SK-N-SH (cell line): ENCODE data around the gene FLRT1. TPM values are rescaled to one million over a fixed set of nuclear protein-coding genes. Genes with fewer than 3 reads are reported as not detected.

ENCODE experiments used
- CTCF ChIA-PET: fragments of 300-600, 350-600 bp; formaldehyde crosslinking; extraction: SDS; loops from one replicate; lab custom pipeline; 2021; lab: Yijun Ruan, JAX
- POLR2A ChIA-PET: fragments of 350-600 bp; sonication (Branson Sonifier 250); formaldehyde crosslinking; extraction: SDS; loops from one replicate; lab custom pipeline; 2020; ENCODE audit warnings: antibody characterized with exemption, inconsistent platforms; lab: Yijun Ruan, JAX
- DNase-seq: peaks from one replicate; pipeline ENCODE4 v3.0.0; 2012
- H2AFZ ChIP-seq: fragments of 200-600 bp; sonication (generic); 2 replicates; pipeline ENCODE4 v1.8.1; 2016; ENCODE audit warnings: antibody characterized with exemption, mild to moderate bottlenecking, low read depth
- H3F3A ChIP-seq: fragments of 200-600 bp; sonication (generic); replicated peaks from 2 replicates; pipeline ENCODE3; 2016; ENCODE audit warnings: antibody characterized with exemption, mild to moderate bottlenecking; ENCODE audit not compliant: insufficient read depth
- H3K27ac ChIP-seq, 2 experiments: fragments of 200-500 bp in 1 of 2; fragments of 200-600 bp in 1 of 2; sonication (Bioruptor generic) in 1 of 2; sonication (generic), shearing (Covaris generic) in 1 of 2; 2 replicates each; pipeline versions ENCODE4 v1.5.1 to v1.6.1; 2014 to 2016; ENCODE audit warnings: low read depth in 2 of 2, inconsistent platforms in 1 of 2, low read length in 1 of 2, mild to moderate bottlenecking in 1 of 2, mixed read lengths in 1 of 2
- H3K27me3 ChIP-seq: fragments of 200-600 bp; sonication (generic), shearing (Covaris generic); 2 replicates; pipeline ENCODE4 v1.6.1; 2016; ENCODE audit warnings: mixed run types; ENCODE audit not compliant: insufficient read depth
- H3K36me3 ChIP-seq, 2 experiments: fragments of 200-500 bp in 1 of 2; fragments of 200-600 bp in 1 of 2; sonication (Bioruptor generic) in 1 of 2; sonication (generic) in 1 of 2; replicated peaks in 1 of 2; 2 replicates each; pipeline versions ENCODE3 to v1.5.1; 2014 to 2016; ENCODE audit warnings: low read length in 1 of 2, mild to moderate bottlenecking in 1 of 2; ENCODE audit not compliant: insufficient read depth in 2 of 2, control insufficient read depth in 1 of 2
- H3K4me1 ChIP-seq, 2 experiments: fragments of 200-500 bp in 1 of 2; fragments of 200-600 bp in 1 of 2; sonication (Bioruptor generic) in 1 of 2; sonication (generic), shearing (Covaris generic) in 1 of 2; 2 replicates each; pipeline versions ENCODE4 v1.5.1 to v1.6.1; 2014 to 2016; ENCODE audit warnings: low read depth in 1 of 2, low read length in 1 of 2, mixed run types in 1 of 2; ENCODE audit not compliant: insufficient read depth in 2 of 2, control insufficient read depth in 1 of 2
- H3K4me2 ChIP-seq: fragments of 200-600 bp; sonication (generic), shearing (Covaris generic); 2 replicates; pipeline ENCODE4 v1.6.1; 2017; ENCODE audit warnings: mixed run types
- H3K4me3 ChIP-seq, 2 experiments: fragments of 200-500 bp in 1 of 2; fragments of 200-600 bp in 1 of 2; sonication (Bioruptor generic) in 1 of 2; sonication (generic), shearing (Covaris generic) in 1 of 2; 2 replicates each; pipeline versions ENCODE4 v1.5.1 to v1.8.1; 2014 to 2016; ENCODE audit warnings: low read depth in 2 of 2, inconsistent platforms in 1 of 2, low read length in 1 of 2, mild to moderate bottlenecking in 1 of 2, mixed read lengths in 1 of 2, moderate library complexity in 1 of 2
- H3K79me2 ChIP-seq: fragments of 200-600 bp; sonication (generic); 2 replicates; pipeline ENCODE4 v1.8.1; 2017; ENCODE audit warnings: mild to moderate bottlenecking; ENCODE audit not compliant: insufficient read depth
- H3K9ac ChIP-seq: fragments of 200-600 bp; sonication (generic); 2 replicates; pipeline ENCODE4 v1.6.1; 2017; ENCODE audit warnings: mixed run types
- H3K9me2 ChIP-seq: fragments of 200-600 bp; sonication (generic); 2 replicates; pipeline ENCODE4 v1.6.1; 2017; ENCODE audit warnings: mixed run types
- H3K9me3 ChIP-seq: fragments of 200-600 bp; sonication (generic); 2 replicates; pipeline ENCODE4 v1.6.1; 2017; ENCODE audit warnings: mixed run types, mild to moderate bottlenecking, moderate library complexity
- H4K20me1 ChIP-seq: fragments of 200-600 bp; sonication (generic); 2 replicates; pipeline ENCODE4 v1.6.1; 2017; ENCODE audit warnings: mild to moderate bottlenecking, mixed run types; ENCODE audit not compliant: insufficient read depth
- ELF1 ChIP-seq: IDR thresholded peaks from 2 replicates; pipeline ENCODE4 v1.4.0; 2012
- EP300 ChIP-seq, 2 experiments: IDR thresholded peaks; 2 replicates each; pipeline versions ENCODE4 v1.4.0 to v1.6.1; 2012; ENCODE audit warnings: borderline replicate concordance in 1 of 2, low read depth in 1 of 2, low read length in 1 of 2
- FOSL2 ChIP-seq: IDR thresholded peaks from 2 replicates; pipeline ENCODE4 v1.4.0; 2012; ENCODE audit warnings: low read depth, mild to moderate bottlenecking, moderate library complexity, borderline replicate concordance
- FOXM1 ChIP-seq: IDR thresholded peaks from 2 replicates; pipeline ENCODE4 v1.4.0; 2012; ENCODE audit warnings: low read depth, mild to moderate bottlenecking
- GATA2 ChIP-seq: sonication (generic); formaldehyde crosslinking; IDR thresholded peaks from 2 replicates; pipeline ENCODE4 v1.5.0; 2020; ENCODE audit warnings: mild to moderate bottlenecking, missing genetic modification reagents
- MEF2A ChIP-seq: IDR thresholded peaks from 2 replicates; pipeline ENCODE4 v1.4.0; 2012; ENCODE audit warnings: low read depth, borderline replicate concordance
- MXI1 ChIP-seq: IDR thresholded peaks from 2 replicates; pipeline ENCODE4 v1.6.1; 2012; ENCODE audit warnings: mild to moderate bottlenecking, low read depth, low read length, improper control_type of control experiment
- PBX3 ChIP-seq: IDR thresholded peaks from 2 replicates; pipeline ENCODE4; 2012
- POLR2AphosphoS5 ChIP-seq: IDR thresholded peaks from 2 replicates; pipeline ENCODE4 v1.6.1; 2012; ENCODE audit warnings: low read depth, low read length
- RAD21 ChIP-seq: IDR thresholded peaks from 2 replicates; pipeline ENCODE4 v1.6.1; 2012; ENCODE audit warnings: mild to moderate bottlenecking, low read length
- RCOR1 ChIP-seq: fragments of 150-350 bp; IDR thresholded peaks from 2 replicates; pipeline ENCODE4 v1.6.1; 2017; ENCODE audit warnings: antibody characterized with exemption, low read length
- TAF1 ChIP-seq: IDR thresholded peaks from 2 replicates; pipeline ENCODE4 v1.6.1; 2012; ENCODE audit warnings: low read depth, mild to moderate bottlenecking, low read length, moderate library complexity, borderline replicate concordance
- TCF12 ChIP-seq: IDR thresholded peaks from 2 replicates; pipeline ENCODE4 v1.4.0; 2012
- WGBS: methylation state at CpG from one replicate; pipeline ENCODE4 v1.1.6; 2017; ENCODE audit warnings: low lambda C conversion rate; 5-methylcytosine and 5-hydroxymethylcytosine counted together
- polyA plus RNA-seq, 3 experiments: library from polyadenylated mRNA; depleted of rRNA; stranded (reverse); fragments of >200 nt; gene quantifications; 2 replicates each; pipeline ENCODE4 v1.2.3, GENCODE V29; 2012

Gene FLRT1
- polyA plus RNA-seq, 1 of the 3 experiments (the other 2 are of a cell fraction) = 0.03 TPM

DNA sequence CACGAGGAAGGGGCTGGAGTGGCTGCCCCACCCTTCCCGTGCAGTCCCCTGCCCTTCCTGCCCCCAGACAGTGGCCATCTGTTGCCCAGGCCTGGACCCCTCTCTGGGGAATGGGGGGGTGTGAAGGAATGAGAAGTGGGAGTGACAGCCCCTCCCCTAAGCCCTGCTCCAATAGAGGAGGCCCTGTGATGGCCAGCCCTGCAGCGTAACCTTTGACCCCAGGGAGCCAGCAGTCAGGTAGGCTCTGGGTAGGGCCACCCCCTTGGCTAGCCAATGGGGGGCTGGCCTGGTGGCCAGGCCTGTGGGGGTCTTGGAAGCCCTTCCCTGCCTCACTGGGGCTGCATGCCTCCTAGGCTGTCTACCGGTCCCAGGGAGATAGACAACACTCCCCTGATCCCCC is 6.6 kb downstream of the FLRT1 start:
- Histone ChIP-seq H2AFZ (no peak overlapping the region), H3K27me3 (no peaks in the 10 kb centered on the region), H3K9ac (no peak overlapping the region), H3F3A (no peaks in the 10 kb centered on the region), H3K79me2 (no peaks in the 10 kb centered on the region)
- WGBS = 57% methylated on average over 2 of the region's 4 CpGs
- no peak for DNase-seq
- CTCF ChIA-PET = interaction anchor here (1.1 to 11.1 kb wide), 3 partner anchors 105 to 122 kb away, joined by 4 to 207 read pairs (median 4); no protein-coding TSS in a partner anchor
- TF ChIP-seq FOXM1 = no peak
- no peak for TF ChIP-seq MEF2A
- TF ChIP-seq, all 33 proteins: peak for 0
- POLR2A ChIA-PET = no interaction called here
- Histone ChIP-seq H3K4me1 (peaks cover 0 to 86% of the 10 kb centered on the region in 2 experiments; a peak in 1 of 4 replicates), H3K4me2 (no peak overlapping the region), H3K9me2 (no peaks in the 10 kb centered on the region), H3K27ac (peak overlapping the region in 1 of 2 experiments; percentile 65; a peak in 1 of 4 replicates), H3K4me3 (no peak overlapping the region), H3K9me3 (no peaks in the 10 kb centered on the region), H4K20me1 (0 out of 2 replicates have a peak, but pooled peaks cover 3% of the 10 kb centered on the region), H3K36me3 (no peaks in the 10 kb centered on the region)

DNA sequence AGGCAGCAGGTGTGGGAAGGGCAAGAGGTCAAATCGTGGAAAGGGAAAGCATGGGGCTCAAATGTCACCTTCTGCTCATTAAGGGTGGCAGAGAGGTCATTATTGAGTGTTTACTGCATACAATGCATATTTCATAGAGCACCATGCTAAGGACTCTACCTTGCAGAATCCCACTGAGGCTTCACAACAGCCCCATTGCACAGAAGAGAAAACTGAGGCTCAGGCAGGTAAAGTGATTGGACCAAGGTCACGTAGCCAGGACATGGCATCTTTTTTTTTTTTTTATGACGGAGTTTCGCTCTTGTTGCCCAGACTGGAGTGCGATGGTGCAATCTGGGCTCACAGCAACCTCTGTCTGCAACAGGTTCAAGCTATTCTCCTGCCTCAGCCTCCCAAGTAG is 7.8 kb downstream of the FLRT1 start:
- Histone ChIP-seq H3K4me2 (no peak overlapping the region), H3K4me3 (no peak overlapping the region), H3K9ac (no peak overlapping the region), H3K9me2 (no peaks in the 10 kb centered on the region), H2AFZ (no peak overlapping the region), H3K4me1 (peaks cover 0 to 83% of the 10 kb centered on the region in 2 experiments; a peak in 1 of 4 replicates), H3K9me3 (no peaks in the 10 kb centered on the region), H3K79me2 (no peaks in the 10 kb centered on the region), H3K27ac (peak overlapping the region in 1 of 2 experiments; percentile 65; a peak in 1 of 4 replicates), H4K20me1 (no peaks in the 10 kb centered on the region), H3K27me3 (no peaks in the 10 kb centered on the region), H3F3A (no peaks in the 10 kb centered on the region), H3K36me3 (no peaks in the 10 kb centered on the region)
- TF ChIP-seq MEF2A (no peak), MXI1 (no peak), TCF12 (no peak), PBX3 (no peak), EP300 (IDR thresholded peaks at IDR 0.05; ENCODE audit: borderline replicate concordance in 1 of 2, low read depth in 1 of 2, low read length in 1 of 2) (no peak), FOSL2 (no peak), POLR2AphosphoS5 (no peak), RAD21 (no peak), TAF1 (no peak), GATA2 (CRISPR knock-in tag) (no peak), RCOR1 (no peak), ELF1 (no peak)
- WGBS = 87% methylated on average over 5 of the region's 5 CpGs
- ChIA-PET CTCF (interaction anchor here (2.2 to 11.1 kb wide), 2 partner anchors 40 to 104 kb away, joined by 8 to 207 read pairs; no protein-coding TSS in a partner anchor), POLR2A (no interaction called here)
- no peak for DNase-seq
